HepG2 (cell line): ENCODE data around the gene WIF1. TPM values are rescaled to one million over a fixed set of nuclear protein-coding genes. Genes with fewer than 3 reads are reported as not detected.

Experiments
- ATAC-seq: fragments of 200-7000 bp; cut with Tn5 transposase; 3 replicates; pipeline ENCODE4 v1.9.1; 2020; ENCODE audit warnings: mild to moderate bottlenecking, moderate library complexity
- BruUV-seq: library from RNA; stranded (reverse); fragments of 400-500 nt; replicated peaks from 2 replicates; lab custom pipeline; 2021; lab: Mats Ljungman, UMichigan
- CTCF ChIA-PET: fragments of 300-600 bp; formaldehyde crosslinking; extraction: SDS; loops from one replicate; lab custom pipeline; 2021; ENCODE audit warnings: low total read pairs, inconsistent platforms, low intra/inter-chr PET ratio; lab: Yijun Ruan, JAX
- POLR2A ChIA-PET: fragments of 350-600 bp; sonication (Branson Sonifier 250); formaldehyde crosslinking; loops from one replicate; lab custom pipeline; 2020; ENCODE audit warnings: antibody characterized with exemption, inconsistent platforms; lab: Yijun Ruan, JAX
- DNase-seq: peaks from one replicate; pipeline ENCODE4 v3.0.0-alpha.2; 2015; ENCODE audit warnings: low spot score
- FAIRE-seq: peaks from 3 replicates; lab custom pipeline; 2011; peaks lifted over from hg19 to GRCh38; lab: Jason Lieb, UNC
- H2AFZ ChIP-seq: one replicate; pipeline ENCODE4 v1.6.1; 2011; ENCODE audit warnings: low read length, inconsistent platforms
- H3K27ac ChIP-seq: fragments of 300-600 bp; 3 replicates; pipeline ENCODE4 v1.8.0; 2011; ENCODE audit warnings: mixed run types, mild to moderate bottlenecking, mixed read lengths, low read length, inconsistent platforms; ENCODE audit not compliant: insufficient read depth; ENCODE audit errors: extremely low read length
- H3K27me3 ChIP-seq, 2 experiments: fragments of 200-600 bp in 1 of 2; 2 replicates in 1 of 2; 3 replicates in 1 of 2; pipeline versions ENCODE4 v1.6.0 to v1.8.0; 2011; ENCODE audit warnings: low read length in 2 of 2, mild to moderate bottlenecking in 2 of 2, moderate library complexity in 2 of 2, inconsistent platforms in 1 of 2; ENCODE audit not compliant: insufficient read depth in 2 of 2, control insufficient read depth in 1 of 2
- H3K36me3 ChIP-seq, 2 experiments: fragments of 200-600 bp in 1 of 2; replicated peaks in 1 of 2; 2 replicates in 1 of 2; 3 replicates in 1 of 2; pipeline versions ENCODE4 v1.5.1 to v1.8.0; 2011; ENCODE audit warnings: low read length in 2 of 2, inconsistent platforms in 1 of 2; ENCODE audit not compliant: insufficient read depth in 2 of 2, control insufficient read depth in 1 of 2
- H3K4me1 ChIP-seq: 2 replicates; pipeline ENCODE4 v1.5.1; 2012; ENCODE audit warnings: low read length, inconsistent platforms; ENCODE audit not compliant: insufficient read depth
- H3K4me2 ChIP-seq: 2 replicates; pipeline ENCODE4 v1.6.0; 2011; ENCODE audit warnings: low read depth, low read length, inconsistent platforms
- H3K4me3 ChIP-seq, 3 experiments: fragments of 200-600 bp in 1 of 3; sonication (generic), shearing (Covaris generic) in 1 of 3; replicated peaks in 1 of 3; 2 replicates each; pipeline ENCODE4 v1.5.1; 2011 to 2016; ENCODE audit warnings: low read length in 3 of 3, inconsistent platforms in 2 of 3, low read depth in 2 of 3, mild to moderate bottlenecking in 2 of 3, control low read depth in 1 of 3, mixed read lengths in 1 of 3; ENCODE audit not compliant: insufficient read depth in 1 of 3
- H3K79me2 ChIP-seq: one replicate; pipeline ENCODE4 v1.6.1; 2011; ENCODE audit warnings: low read length, inconsistent platforms; ENCODE audit not compliant: insufficient read depth
- H3K9ac ChIP-seq: 2 replicates; pipeline ENCODE4 v1.6.0; 2011; ENCODE audit warnings: mild to moderate bottlenecking, low read depth, low read length, inconsistent platforms; ENCODE audit not compliant: insufficient read depth
- H3K9me3 ChIP-seq: 2 replicates; pipeline ENCODE4 v1.5.1; 2012; ENCODE audit warnings: mild to moderate bottlenecking, low read length
- H4K20me1 ChIP-seq: 2 replicates; pipeline ENCODE4 v1.6.0; 2011; ENCODE audit warnings: inconsistent platforms, mild to moderate bottlenecking, low read length, moderate library complexity; ENCODE audit not compliant: insufficient read depth
- ARHGAP35 ChIP-seq: sonication (generic); formaldehyde crosslinking; IDR thresholded peaks from 2 replicates; pipeline ENCODE4 v1.9.0; 2022; ENCODE audit warnings: mild to moderate bottlenecking, inconsistent platforms, moderate library complexity, missing genetic modification reagents, borderline replicate concordance
- GATAD2A ChIP-seq: IDR thresholded peaks from 2 replicates; pipeline ENCODE4 v1.6.1; 2016
- HOXA9 ChIP-seq: sonication (generic); formaldehyde crosslinking; IDR thresholded peaks from 2 replicates; pipeline ENCODE4 v1.8.1; 2022; ENCODE audit warnings: missing genetic modification reagents, mild to moderate bottlenecking, moderate library complexity, borderline replicate concordance
- MXI1 ChIP-seq: IDR thresholded peaks from 3 replicates; pipeline ENCODE4 v1.6.1; 2012; ENCODE audit warnings: low read depth, low read length, inconsistent platforms, borderline replicate concordance
- RCOR2 ChIP-seq: IDR thresholded peaks from 2 replicates; pipeline ENCODE4 v1.6.1; 2016; ENCODE audit warnings: missing biosample characterization, missing genetic modification reagents
- SMAD1 ChIP-seq: sonication (generic); formaldehyde crosslinking; IDR thresholded peaks from 2 replicates; pipeline ENCODE4 v1.4.0; 2020; ENCODE audit warnings: missing genetic modification reagents, low read depth, mild to moderate bottlenecking, borderline replicate concordance
- ZNF44 ChIP-seq: sonication (generic); formaldehyde crosslinking; IDR thresholded peaks from 2 replicates; pipeline ENCODE4 v1.5.1; 2020; ENCODE audit warnings: mild to moderate bottlenecking, missing genetic modification reagents
- ZSCAN31 ChIP-seq: sonication (generic); formaldehyde crosslinking; IDR thresholded peaks from 2 replicates; pipeline ENCODE4 v1.5.0; 2020; ENCODE audit warnings: low read depth, mild to moderate bottlenecking, missing genetic modification reagents
- WGBS: methylation state at CpG from one replicate; pipeline ENCODE4 v1.1.6; 2017; ENCODE audit warnings: low lambda C conversion rate; 5-methylcytosine and 5-hydroxymethylcytosine counted together
- in situ Hi-C: cut with HindIII; loops from 2 replicates; pipeline ENCODE4 v1.10.0; 2017; ENCODE audit warnings: low pct_unique_long_range_greater_than_20kb; ENCODE audit not compliant: extremely low pct_ligation_motif_present
- intact Hi-C: fragments of 100-400 bp; cut with micrococcal nuclease; formaldehyde crosslinking; loops from one replicate; pipeline ENCODE4 v1.10.0; 2022; ENCODE audit not compliant: unreplicated experiment
- polyA plus RNA-seq, 8 experiments: library from polyadenylated mRNA; depleted of rRNA in 3 of 8; stranded (reverse) in 7 of 8; unstranded in 1 of 8; fragments of >200 nt; fragmentation: Illumina TruSeq in 4 of 8; extraction: Trizol in 4 of 8; gene quantifications; 2 replicates each; pipeline versions ENCODE4 v1.2.1 to v1.2.3, GENCODE V29; 2011 to 2016; ENCODE audit warnings: low read depth in 4 of 8, missing spikeins in 1 of 8, mixed read lengths in 1 of 8; ENCODE audit not compliant: insufficient read depth in 1 of 8
- total RNA-seq, 5 experiments: library from RNA; depleted of rRNA; stranded (reverse); fragments of >200 nt; fragmentation: Illumina TruSeq; extraction: Trizol; gene quantifications; 2 replicates each; pipeline ENCODE4 v1.2.3, GENCODE V29; 2016; ENCODE audit warnings: low read depth in 1 of 5

Gene WIF1
- total and polyA plus RNA-seq, 2 of the 13 experiments (the other 11 are each of a cell fraction or from before 2014, with no cell fraction given) = not detected

DNA sequence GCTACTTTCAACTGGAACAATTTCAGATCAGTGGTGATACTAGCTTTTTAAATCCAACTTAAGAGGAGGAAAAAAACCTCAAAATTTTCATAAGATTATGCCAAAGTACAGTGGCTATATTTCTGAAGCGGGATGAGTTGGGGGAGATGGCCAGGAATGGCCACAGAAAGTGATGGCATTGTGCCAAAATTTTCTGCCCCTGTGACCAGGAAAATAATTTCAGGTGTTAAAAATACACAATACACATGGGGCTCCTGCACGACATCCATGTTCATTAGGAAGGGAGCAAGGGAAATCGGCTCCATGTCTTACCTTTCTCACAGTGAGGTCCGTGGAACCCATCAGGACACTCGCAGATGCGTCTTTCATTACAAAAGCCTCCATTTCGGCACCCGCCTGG, 53.7 kb downstream of the WIF1 start:
- Histone ChIP-seq H3K4me3 (no peak overlapping the region), H3K4me2 (no peak overlapping the region), H3K27me3 (no peaks in the 10 kb centered on the region), H3K4me1 (no peaks in the 10 kb centered on the region), H2AFZ (no peak overlapping the region), H3K79me2 (no peaks in the 10 kb centered on the region), H3K27ac (no peak overlapping the region), H3K9ac (no peak overlapping the region), H4K20me1 (no peaks in the 10 kb centered on the region), H3K9me3 (no peaks in the 10 kb centered on the region), H3K36me3 (no peaks in the 10 kb centered on the region)
- ATAC-seq = no peak
- CTCF ChIA-PET = no interaction called here
- DNase-seq = no peak
- POLR2A ChIA-PET = no interaction called here
- intact Hi-C loops = no loop called here
- BruUV-seq = no TSS peak
- no peak for TF ChIP-seq SMAD1 (CRISPR knock-in tag)
- TF ChIP-seq ZSCAN31 = no peak
- no peak for TF ChIP-seq MXI1
- TF ChIP-seq GATAD2A (CRISPR knock-in tag) = no peak
- TF ChIP-seq ARHGAP35 = no peak
- no peak for TF ChIP-seq RCOR2
- no peak for TF ChIP-seq ZNF44 (CRISPR knock-in tag)
- in situ Hi-C loops = no loop called here
- WGBS = 54% methylated on average over 8 of the region's 8 CpGs
- no peak for FAIRE-seq

DNA sequence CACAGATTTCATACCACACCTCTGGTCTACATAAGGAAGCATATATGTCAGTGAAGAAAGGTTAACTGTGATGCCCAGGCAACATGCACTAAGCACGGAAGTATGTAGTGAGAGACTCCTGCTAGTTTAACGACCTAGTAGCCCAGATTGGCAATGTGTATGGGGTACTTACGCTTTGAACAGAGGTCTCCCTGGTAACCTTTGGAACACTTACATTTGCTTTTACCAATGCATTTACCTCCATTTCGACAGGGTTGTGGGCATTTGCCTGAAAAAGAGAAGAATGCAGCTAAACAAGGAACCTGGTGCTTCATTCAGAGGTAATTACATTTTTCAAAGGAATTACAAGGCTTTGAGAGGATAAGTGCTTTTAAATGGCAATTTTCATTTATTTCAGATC, 65.2 kb downstream of the WIF1 start:
- no peak for FAIRE-seq
- 33% methylated on average over 4 of the region's 4 CpGs for WGBS

More for the DNA sequence above, 65.2 kb downstream of the WIF1 start:
- ChIA-PET CTCF (no interaction called here), POLR2A (no interaction called here)
- Histone ChIP-seq H4K20me1 (no peaks in the 10 kb centered on the region), H3K79me2 (no peaks in the 10 kb centered on the region), H3K4me1 (no peaks in the 10 kb centered on the region), H3K4me2 (no peak overlapping the region), H3K27ac (no peak overlapping the region), H3K36me3 (no peaks in the 10 kb centered on the region), H2AFZ (no peak overlapping the region), H3K4me3 (no peak overlapping the region), H3K27me3 (no peaks in the 10 kb centered on the region), H3K9ac (no peak overlapping the region), H3K9me3 (no peaks in the 10 kb centered on the region)
- DNase-seq (no peak), ATAC-seq (no peak)
- in situ Hi-C loops (no loop called here), intact Hi-C loops (no loop called here)
- no TSS peak for BruUV-seq
- no peak for TF ChIP-seq HOXA9 (CRISPR knock-in tag)
